RWPE1 (cell line): ENCODE results near the gene ALG14.

Experiments
- CTCF ChIA-PET: fragments of 350-600 bp; sonication (Branson Sonifier 250); formaldehyde crosslinking; extraction: SDS; loops from one replicate; lab custom pipeline; 2021; lab: Yijun Ruan, JAX
- POLR2A ChIA-PET: fragments of 400-600 bp; formaldehyde crosslinking; extraction: SDS; loops from one replicate; lab custom pipeline; 2020; ENCODE audit warnings: antibody characterized with exemption; ENCODE audit not compliant: low non-redundant PET; lab: Yijun Ruan, JAX
- DNase-seq: peaks from one replicate; pipeline ENCODE4 v3.0.0; 2012; ENCODE audit warnings: low spot score
- H3K27ac ChIP-seq: fragments of 450-650 bp; 2 replicates; pipeline ENCODE4 v1.5.1; 2017
- TF ChIP-seq, protein P1 (sequence below): fragments of 450-650 bp; conservative IDR thresholded peaks from 2 replicates; pipeline ENCODE4 v1.5.1; 2017; ENCODE audit warnings: low read depth, mild to moderate bottlenecking

ALG14 gene

DNA sequence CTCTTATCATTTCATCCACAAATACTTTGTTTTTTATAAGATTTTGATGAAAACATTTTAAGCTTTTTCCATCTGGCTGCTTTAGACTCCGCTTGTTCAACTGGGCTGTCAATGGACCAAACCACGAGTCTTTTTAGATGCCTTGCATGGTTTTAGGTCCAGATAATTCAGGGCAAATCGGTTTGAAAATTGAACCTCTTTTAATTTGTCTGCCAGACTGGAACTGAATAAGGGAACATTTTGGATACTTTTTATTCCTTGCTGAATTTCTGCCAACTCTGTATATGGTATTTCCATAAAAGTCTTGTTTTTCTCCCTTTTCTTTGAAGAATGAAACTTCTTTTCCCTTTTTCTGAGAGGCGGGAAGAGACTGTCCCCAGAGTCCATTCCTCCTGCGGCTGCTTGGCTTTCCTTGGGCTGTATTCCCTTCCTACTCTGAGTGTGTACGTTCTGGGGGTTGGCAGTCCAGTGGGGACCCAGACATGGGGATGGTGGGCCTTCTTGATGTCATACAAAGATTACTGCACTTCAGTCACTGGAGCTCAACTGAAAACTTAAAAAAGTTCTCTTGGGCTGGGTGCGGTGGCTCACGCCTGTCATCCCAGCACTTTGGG is 99.3 kb downstream of the ALG14 start:
- H3K27ac ChIP-seq = no peak overlapping the region
- no peak for DNase-seq
- CTCF ChIA-PET = no interaction called here
- TF ChIP-seq, protein P1, sequence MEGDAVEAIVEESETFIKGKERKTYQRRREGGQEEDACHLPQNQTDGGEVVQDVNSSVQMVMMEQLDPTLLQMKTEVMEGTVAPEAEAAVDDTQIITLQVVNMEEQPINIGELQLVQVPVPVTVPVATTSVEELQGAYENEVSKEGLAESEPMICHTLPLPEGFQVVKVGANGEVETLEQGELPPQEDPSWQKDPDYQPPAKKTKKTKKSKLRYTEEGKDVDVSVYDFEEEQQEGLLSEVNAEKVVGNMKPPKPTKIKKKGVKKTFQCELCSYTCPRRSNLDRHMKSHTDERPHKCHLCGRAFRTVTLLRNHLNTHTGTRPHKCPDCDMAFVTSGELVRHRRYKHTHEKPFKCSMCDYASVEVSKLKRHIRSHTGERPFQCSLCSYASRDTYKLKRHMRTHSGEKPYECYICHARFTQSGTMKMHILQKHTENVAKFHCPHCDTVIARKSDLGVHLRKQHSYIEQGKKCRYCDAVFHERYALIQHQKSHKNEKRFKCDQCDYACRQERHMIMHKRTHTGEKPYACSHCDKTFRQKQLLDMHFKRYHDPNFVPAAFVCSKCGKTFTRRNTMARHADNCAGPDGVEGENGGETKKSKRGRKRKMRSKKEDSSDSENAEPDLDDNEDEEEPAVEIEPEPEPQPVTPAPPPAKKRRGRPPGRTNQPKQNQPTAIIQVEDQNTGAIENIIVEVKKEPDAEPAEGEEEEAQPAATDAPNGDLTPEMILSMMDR = no peak
- POLR2A ChIA-PET = no interaction called here

DNA sequence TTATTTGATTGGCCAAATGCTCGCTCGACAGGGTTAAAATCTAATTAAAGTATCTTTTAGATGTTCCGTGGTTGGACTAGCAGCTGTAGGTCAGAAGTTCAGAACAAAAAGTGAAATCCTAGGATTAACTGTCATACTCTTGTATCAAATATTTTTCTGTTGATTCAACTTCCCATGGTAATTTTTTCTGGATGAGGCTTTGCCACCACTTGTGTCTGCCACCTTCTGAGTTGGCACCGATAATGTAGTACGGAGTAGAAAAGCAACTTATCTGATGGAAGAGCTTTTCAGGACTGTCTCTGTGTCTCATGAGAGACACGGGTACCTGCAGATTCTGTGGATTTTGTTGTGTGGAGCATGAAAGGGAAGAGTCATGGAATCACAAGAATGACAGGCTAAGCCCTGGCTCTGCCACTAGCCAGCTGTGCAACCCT is 101.2 kb downstream of the ALG14 start:
- ChIA-PET POLR2A (no interaction called here), CTCF (interaction anchor here (0.6 to 1.0 kb wide), 2 partner anchors 70 to 108 kb away, joined by 5 read pairs; no protein-coding TSS in a partner anchor)
- peak overlapping the region; percentile 59 for H3K27ac ChIP-seq
- TF ChIP-seq, protein P1 = no peak
- peak; percentile 68 for DNase-seq

DNA sequence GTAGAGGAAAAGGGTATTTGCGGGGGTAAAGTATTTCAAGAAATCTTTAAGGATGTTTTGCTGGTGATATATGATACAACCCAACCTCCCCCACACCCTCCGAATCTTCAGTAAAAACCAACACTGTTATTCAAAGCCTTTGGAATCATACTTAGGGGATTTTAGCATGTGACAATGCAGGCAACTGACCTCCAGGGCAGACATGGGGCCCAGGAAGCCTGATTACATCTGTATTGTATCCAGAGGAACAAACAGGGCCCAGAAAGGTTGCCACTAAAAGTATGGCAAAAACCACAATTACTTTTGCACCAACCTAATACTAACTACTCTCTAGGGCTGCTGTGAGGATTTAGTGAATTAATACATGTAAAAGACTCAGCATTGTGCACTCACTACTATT is 102.0 kb downstream of the ALG14 start:
- no peak for DNase-seq
- POLR2A ChIA-PET = no interaction called here
- CTCF ChIA-PET = no interaction called here
- H3K27ac ChIP-seq = no peak overlapping the region
- TF ChIP-seq, protein P1 = no peak

DNA sequence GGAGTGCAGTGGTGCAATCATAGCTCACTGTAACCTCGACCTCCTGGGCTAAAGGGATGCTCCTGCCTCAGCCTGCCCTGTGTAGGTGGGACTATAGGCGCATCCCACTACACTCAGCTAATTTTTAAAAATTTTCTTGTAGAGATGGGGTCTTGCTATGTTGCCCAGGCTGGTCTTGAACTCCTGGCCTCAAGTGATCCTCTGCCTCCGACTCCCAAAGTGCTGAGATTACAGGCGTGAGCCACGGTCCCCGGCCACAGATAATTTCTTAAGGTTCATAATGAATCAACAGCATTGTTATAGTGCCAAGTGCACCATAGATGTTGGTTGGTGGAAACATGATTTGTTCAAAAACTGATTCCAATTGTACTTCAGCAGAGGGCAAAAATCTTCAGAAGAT is 103.6 kb downstream of the ALG14 start:
- no peak for DNase-seq
- POLR2A ChIA-PET = no interaction called here
- CTCF ChIA-PET = interaction anchor here (0.6 to 0.7 kb wide), 3 partner anchors 114 to 634 kb away, joined by 3 to 4 read pairs (median 4); no protein-coding TSS in a partner anchor
- no peak overlapping the region for H3K27ac ChIP-seq
- TF ChIP-seq, protein P1 = no peak

DNA sequence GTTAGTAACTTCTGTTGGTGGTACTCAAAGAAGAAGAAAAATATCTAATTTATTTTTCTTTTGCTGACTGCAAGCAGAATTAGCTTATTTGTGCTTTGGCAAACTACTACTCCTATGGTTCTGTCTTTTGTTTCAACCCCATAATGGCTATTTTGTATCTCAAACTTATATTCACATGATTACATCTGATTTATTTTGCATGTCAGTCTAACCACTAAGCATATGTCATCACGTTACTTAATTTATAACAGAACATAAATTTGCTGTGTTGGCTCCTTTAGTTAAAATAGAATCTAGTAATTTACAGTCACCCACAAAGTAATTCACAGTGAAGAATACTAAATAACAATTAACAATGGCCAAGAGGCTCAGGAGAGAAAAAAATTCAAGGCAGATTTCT is 106.7 kb downstream of the ALG14 start:
- CTCF ChIA-PET = interaction anchor here (0.6 kb wide), 1 partner anchor 162 kb away, joined by 3 read pairs; no protein-coding TSS in a partner anchor
- no peak overlapping the region for H3K27ac ChIP-seq
- TF ChIP-seq, protein P1 = no peak
- no peak for DNase-seq
- POLR2A ChIA-PET = no interaction called here

DNA sequence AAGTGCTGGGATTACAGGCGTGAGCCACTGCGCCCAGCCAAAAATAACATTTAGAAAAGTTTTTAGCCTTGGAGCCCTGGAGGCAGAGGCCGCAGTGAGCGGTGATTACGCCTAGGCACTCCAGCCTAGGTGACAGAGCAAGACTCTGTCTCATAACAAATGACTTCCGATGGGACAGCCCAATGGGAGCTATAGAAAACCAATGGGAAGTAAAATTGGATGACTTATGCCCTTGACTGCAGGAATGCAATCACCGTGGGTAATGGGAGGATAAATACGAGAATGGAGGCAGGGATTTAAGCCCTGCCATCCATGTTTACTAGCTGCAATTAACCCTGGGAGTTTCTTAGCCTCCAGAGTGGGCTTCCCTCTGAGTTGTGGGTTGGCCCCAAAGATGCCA is 108.9 kb downstream of the ALG14 start:
- no peak overlapping the region for H3K27ac ChIP-seq
- DNase-seq = no peak
- ChIA-PET POLR2A (no interaction called here), CTCF (interaction anchor here (0.6 kb wide), 1 partner anchor 181 kb away, joined by 3 read pairs; no protein-coding TSS in a partner anchor)
- TF ChIP-seq, protein P1 = no peak
